Suprapubic skin (tissue), 4 donors: ENCODE data around the gene DCDC2C.

Experiments used
- CTCF ChIP-seq, 2 donors: fragments of 200-600 bp in 1 of 2; fragments of 450-650 bp in 1 of 2; sonication (generic) in 1 of 2; IDR thresholded peaks; one replicate each; pipeline ENCODE4 v1.5.1; 2016 to 2019; ENCODE audit warnings: antibody characterized with exemption in 2 of 2, mild to moderate bottlenecking in 1 of 2, moderate library complexity in 1 of 2
- EP300 ChIP-seq: sonication (generic); formaldehyde crosslinking; IDR thresholded peaks from one replicate; pipeline ENCODE4 v1.6.1; 2017; ENCODE audit warnings: antibody characterized with exemption
- POLR2A ChIP-seq, 2 donors: fragments of 450-650 bp; IDR thresholded peaks; one replicate each; pipeline ENCODE4 v1.6.1; 2017; ENCODE audit warnings: antibody characterized with exemption in 2 of 2, mild to moderate bottlenecking in 2 of 2, moderate library complexity in 2 of 2
- POLR2AphosphoS5 ChIP-seq, 3 donors: sonication (generic); formaldehyde crosslinking; IDR thresholded peaks; one replicate each; pipeline ENCODE4 v1.6.1; 2017; ENCODE audit warnings: antibody characterized with exemption in 3 of 3

DNA sequence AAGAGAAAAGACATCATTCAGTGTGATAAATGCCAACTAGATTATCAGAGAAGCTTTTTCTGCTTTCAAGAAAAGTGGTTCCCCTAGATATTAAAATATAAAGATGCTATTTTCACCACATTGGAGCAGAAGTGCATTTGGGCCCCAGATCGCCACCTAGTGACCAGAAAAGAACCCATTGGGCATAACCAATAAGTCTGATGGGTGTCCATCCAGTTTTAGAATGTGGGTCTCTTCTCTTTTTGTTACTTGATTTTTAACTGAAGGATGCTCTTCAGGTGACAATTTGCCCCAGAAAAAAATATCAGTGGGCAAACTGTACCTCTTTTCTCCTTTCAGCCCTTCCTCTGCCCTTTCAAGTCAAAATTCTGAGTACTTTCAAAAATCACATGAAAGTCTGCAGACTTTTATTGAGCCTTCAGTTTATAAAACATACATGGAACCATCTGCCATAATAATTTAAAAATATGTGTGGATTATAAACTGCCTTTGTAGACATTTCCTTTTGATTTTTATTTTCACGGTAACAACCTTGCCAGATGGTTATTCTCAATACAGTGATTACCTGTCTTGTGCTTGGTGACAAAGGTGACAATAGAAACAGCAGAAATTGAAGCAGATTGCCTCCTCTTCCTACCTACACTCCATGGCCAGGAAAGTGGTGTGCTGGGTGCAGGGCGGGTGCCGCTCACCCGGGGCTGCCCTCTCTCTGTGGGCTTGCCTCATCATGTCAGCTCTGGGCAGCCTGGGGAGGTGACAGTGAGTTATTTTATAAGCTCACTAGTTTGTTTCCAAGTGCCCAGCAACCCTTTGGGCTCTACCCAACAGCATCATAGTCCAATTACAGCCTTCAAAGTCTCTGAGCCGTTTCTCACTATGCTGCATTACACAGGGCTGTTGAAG lies 124.5 kb downstream of the DCDC2C start:
- TF ChIP-seq CTCF (IDR thresholded peaks at IDR 0.05) (no peak), POLR2AphosphoS5 (IDR thresholded peaks at IDR 0.05) (no peak), POLR2A (IDR thresholded peaks at IDR 0.05) (no peak), EP300 (no peak)
